ENCODE measurements around the gene DCUN1D4. TPM values are rescaled to one million over a fixed set of nuclear protein-coding genes. Genes with fewer than 3 reads are reported as not detected.

DCUN1D4 gene
- total RNA-seq = 11.0 and 21.3 TPM in 2 replicates

GRCh38 chr4:51842554-51843308 is at the start of gene DCUN1D4:
DCUN1D4 (plus strand) TSS chr4:51843153; CDS start chr4:51843243, 90 bp downstream.

Other genes with a start within 250 kb of the DCUN1D4 start
- 0.35 and 0.58 TPM in 2 replicates for gene LRRC66, start 177.2 kb downstream of the DCUN1D4 start, total RNA-seq
- 13.0 and 20.6 TPM in 2 replicates for gene SGCB, start 195.1 kb downstream of the DCUN1D4 start, total RNA-seq
- 9.4 and 12.7 TPM in 2 replicates for gene SPATA18, start 208.2 kb downstream of the DCUN1D4 start, total RNA-seq